Raji (cell line): ENCODE results near the gene CASP10.

Experiments used
- POLR2A ChIP-seq: IDR thresholded peaks from 2 replicates; pipeline ENCODE4 v1.6.1; 2011; ENCODE audit warnings: low read depth, low read length, control low read depth; ENCODE audit not compliant: insufficient read depth

Gene CASP10

DNA sequence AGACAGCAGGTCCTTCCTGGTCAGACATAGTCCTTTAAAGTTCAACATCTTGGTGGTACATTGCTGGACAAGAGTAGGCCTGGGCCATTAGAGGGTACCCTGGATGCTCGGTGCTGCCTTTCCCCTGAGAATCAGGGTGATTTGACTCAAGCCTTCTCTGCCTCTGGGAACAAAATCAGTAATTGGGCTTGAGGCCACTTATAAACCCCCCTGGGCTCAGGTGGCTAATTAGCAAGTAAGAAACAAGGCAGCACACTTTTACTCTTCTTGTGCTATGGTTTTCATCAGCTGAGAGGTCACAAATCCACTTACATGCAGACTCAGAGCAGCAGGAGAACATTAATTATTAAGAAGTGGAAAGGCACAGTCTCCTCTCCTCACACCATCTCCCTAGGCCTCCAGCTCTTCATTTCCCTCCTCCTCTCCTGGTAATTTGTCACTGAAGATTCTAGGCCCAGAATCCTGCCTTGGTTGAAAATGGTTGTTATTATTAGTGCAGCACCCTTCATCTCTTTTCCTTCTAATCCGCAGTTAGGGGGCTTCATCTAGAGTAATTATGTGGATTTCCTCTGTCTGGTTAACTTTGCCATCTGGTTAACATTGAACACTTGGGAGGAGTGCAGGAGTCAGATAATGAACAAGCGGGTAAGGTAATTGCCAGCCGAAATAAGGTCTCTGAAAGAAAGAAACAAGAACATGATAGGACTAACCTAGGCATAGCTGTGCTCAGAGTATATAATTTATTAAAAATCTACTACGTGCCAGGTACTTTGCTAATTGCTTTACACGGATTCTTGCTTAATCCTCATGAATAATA is 29.7 kb upstream of the CASP10 start:
- TF ChIP-seq POLR2A = no peak

DNA sequence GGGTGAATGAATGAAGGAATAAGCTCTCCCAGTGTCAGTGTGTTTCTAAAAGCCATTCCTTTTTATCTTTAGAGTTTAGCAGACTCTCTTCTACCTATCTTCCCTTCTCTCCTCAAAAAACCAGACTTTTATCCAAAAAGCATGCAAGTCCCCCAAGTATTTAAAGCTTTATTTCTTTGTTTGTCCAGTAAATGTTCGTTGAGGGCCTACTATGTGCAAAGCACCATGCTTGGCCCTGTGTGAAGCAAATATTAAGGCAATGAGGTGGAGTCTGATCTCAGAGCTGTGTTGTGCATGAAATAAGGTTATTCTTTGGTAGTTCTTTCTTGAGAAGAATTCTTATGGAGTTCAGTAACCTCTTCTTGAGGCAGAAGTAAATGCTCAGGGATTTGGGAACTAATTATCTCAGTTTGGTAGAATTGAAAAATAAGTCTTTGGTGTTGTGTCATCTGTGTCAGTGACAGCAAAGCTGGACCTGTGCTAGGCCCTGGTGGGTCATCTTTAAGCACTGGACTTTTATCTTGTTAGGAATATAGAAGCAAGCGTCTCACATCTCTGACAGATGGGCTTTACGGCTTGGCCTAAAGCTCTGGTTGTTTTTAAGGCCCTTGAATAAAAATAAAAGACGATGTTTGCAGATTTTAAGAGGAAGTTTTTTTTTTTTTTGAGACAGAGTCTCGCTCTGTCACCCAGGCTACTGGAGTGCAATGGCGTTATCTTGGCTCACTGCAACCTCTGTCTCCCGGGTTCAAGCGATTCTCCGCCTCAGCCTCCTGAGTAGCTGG is 28.1 kb upstream of the CASP10 start:
- TF ChIP-seq POLR2A = no peak

DNA sequence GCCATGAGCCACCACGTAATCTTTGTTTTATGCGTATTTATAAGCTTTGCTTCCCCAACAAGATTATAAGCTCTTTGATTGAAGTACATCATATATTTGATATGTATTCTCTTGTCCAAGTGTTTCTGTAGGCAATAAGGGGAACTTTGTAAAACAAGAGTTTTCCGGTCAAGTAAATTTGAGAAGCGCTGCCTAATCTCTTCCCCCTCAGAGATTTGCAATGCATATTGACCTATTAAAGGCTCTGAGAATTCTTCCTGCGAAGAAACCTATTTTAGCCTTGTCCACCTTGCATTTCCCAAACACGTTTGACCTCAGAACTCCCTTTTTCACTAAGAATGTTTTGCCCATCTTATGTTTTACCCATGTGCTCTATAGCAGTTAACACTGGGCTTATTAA is 26.9 kb upstream of the CASP10 start:
- no peak for TF ChIP-seq POLR2A

DNA sequence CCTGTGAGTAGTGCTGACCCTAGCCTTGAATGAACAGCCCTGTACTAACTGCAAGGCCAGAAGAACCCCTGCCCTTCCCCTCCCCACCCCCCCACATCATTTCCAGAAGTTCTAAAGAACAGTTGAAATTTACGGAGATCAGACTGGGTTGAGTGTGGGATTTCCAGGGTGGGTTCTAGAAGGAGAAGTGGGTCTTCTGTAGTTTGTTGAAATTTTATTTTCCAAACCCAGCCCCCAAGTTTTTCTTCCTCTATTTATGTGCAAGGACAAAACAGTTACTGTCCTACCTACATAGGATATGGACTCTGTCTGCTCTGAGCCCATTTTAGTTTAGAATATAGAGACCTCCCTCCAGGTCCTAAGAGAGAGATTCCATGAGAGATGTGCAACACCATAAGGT is 26.3 kb upstream of the CASP10 start:
- no peak for TF ChIP-seq POLR2A

DNA sequence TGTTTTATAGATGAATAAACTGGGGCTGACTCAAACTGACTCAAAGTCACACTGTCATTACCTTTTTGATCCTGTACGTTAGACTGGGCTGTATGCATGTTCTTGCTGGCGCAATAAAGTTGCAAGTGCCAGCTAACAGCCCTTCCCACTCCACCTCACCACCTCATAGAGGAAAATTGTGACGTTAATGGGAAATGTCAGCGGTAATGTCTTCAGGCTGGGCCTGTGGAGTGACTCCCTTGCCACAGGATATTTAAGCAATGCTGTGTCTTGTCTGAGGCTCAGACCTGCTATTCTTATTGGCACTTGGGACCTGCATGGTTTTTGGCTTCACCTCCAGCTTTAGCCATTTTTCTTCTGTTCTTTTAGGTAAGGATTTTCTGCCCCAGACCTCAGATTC is 25.2 kb upstream of the CASP10 start:
- no peak; the same call in 1 of the 2 replicates for TF ChIP-seq POLR2A

DNA sequence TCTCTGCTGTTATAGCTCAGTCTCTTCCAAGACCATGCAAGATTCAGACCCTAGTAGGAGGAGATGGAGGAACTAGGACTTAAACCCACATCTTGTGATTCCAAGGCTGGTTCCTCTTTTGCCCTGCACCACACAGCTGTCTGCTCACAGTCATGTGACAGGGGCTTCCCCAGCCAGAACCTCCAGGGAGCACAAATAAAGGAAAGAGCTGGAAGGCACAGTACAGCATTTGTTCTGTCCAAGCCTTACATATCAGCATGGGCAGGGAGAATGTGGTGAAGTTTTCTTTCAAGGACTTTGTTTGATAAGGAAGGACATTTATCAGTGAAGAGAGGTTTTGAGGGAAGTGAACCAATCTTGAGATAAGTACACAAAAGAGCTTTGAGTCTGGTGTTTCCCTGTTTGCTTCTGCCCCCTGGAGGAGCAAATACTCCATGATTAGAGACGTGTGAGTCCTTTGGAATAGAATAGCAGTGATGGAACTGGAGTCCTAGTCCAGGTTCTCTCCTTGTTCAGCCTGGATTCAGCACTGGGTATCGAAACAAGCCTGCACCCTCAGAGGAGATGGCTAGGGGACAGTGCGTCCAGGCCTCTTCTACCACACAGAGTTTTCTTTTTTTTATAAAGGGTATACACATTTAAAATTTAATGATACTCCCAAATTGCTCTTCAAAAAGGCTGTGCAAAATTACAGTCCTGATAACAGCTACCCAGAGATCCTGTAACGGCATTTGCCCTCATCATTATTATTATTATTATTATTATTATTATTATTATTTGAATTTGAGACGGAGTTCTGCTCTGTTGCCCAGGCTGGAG is 24.6 kb upstream of the CASP10 start:
- TF ChIP-seq POLR2A = no peak; the same call in 1 of the 2 replicates

DNA sequence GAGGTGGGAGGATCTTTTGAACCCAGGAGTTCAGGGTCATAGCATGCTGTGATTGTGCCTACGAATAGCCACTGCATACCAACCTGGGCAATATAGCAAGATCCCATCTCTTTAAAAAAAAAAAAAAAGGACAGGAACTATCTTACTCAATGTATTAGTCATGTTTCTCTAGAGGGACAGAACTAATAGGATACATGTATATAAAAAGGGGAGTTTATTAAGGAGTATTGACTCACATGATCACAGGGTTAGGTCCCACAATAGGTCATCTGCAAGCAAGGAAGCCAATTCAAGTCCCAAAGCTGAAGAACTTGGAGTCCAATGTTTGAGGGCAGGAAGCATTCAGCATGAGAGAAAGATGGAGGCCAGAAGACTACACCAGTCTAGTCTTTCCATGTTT is 18.8 kb upstream of the CASP10 start:
- no peak for TF ChIP-seq POLR2A

DNA sequence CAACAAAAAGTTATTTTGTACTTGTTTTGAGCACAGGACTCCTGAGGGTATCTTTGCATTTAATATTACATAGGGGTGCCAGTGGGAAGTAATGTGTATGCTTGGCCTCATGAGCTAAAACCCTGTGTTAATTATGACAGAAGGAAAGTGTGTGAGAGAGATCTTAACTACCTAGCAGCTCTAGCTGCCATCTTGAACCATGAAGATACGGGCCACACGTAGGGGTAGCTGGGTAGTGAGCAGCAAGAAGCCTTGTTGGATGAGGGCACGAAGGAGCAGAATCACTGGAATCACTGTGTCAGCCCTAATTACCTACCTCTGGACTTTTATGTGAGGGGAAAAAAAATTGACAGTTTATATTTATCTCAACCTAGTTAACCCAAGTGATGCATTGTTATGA is 15.4 kb upstream of the CASP10 start:
- no peak for TF ChIP-seq POLR2A

DNA sequence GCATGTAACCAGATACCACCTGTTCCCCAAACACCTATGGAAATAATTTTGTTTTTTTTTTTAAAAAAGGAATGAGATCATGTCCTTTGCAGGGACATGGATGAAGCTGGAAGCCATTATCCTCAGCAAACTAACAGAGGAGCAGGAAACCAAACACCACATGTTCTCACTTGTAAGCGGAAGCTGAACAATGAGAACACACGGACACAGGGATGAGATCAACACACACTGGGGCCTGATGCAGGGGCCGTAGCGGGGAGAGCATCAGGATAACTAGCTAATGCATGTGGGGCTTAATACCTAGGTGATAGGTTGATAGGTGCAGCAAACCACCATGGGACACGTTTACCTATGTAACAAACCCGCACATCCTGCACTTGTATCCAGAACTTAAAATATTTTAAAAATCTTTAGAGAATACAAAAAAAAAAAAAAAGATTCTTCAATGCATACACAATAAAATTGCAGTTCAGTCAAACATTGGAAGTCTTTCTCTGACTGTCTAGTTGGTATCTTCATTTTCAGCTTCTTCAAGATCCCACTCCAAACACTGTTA is 11.6 kb upstream of the CASP10 start:
- no peak for TF ChIP-seq POLR2A

DNA sequence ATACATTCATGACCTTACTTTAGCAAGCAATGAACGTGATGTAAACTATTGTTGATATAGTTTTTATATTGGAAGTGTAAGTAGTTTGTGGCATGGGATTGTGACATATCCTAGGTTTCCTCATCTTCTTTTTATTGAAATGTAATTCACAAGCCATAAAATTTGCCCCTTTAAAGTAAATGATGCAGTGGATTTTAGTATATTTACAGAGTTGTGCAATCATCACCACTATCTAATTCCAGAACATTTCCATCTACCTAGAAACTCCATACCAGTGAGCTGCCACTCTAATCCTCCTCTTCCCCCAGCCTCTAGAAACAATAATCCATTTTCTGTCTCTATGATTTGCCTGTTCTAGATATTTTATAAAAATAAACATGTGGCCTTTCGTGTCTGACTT is 10.7 kb upstream of the CASP10 start:
- TF ChIP-seq POLR2A = no peak

DNA sequence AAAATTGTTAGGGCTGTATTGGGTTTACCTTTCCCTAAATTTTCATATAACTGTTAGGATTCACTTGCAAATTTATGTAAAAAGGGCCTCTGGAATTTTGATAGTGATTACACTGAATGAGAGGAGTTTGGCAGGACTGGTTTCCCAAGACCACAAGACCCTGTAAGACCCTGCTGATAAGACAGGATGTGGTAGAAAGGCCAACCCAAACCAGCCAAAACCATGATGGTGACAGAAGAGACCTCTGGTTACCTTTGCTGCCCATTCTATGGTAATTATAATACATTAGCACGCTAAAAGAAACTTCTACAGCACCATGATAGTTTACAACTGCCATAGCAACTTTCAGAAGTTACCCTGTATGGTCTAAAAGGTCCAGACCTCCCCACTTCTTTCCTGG is 8.3 kb upstream of the CASP10 start:
- no peak for TF ChIP-seq POLR2A

DNA sequence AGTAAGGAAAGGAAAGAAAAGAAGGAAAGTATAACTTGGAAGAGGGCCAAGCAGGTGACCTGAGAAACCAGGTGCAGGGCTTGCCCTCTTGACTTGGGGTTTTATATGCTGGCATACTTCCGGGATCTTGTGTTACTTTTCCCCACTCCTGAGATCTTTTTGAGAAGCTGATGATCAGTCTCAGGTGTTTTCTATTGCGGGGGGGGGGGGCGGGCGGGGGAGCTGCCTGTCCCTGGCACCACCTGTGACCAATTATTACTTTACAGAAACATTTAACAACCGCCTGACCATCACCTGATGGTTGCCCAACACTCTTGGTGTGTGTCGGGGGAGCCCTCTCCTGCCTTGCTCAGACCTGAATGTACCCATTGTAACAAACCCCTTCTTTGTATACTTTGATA is 6.9 kb upstream of the CASP10 start:
- TF ChIP-seq POLR2A = no peak

DNA sequence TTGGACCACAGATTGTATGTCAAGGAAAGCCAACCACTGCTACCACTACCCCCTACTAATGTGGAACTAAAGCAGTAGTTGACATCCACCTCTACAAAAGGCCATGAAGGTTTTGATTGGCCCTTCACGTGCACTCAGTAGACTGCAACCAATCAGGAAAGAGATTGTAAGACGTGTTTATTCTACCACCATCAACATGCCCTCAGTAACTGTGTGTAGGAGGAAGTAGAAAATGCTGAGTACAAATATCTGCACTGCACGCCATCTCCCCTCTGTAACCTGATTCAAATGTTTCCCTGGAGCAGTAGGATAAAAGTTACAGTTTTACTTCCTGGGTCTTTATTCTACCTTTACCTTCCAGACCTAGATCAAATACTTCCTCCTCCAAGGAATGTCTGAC is 2.9 kb upstream of the CASP10 start:
- no peak for TF ChIP-seq POLR2A

DNA sequence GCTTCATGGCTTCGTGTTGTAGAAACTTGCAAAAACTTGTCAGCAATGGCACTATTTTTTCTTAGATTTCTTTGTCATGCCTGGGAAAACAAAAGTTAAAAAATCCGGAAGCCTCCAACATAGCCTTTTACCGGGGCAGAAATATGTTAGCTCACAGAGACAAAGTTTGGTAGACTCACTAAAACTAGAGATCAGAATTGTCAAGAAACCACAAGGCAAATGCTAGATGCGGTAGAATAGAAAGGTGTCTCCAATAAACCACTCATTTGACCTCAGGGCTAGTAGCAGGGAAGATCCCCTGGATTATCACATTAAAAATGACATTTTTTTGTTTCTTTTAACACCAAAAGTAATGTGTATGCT is 405 bp downstream of the CASP10 start:
- no peak for TF ChIP-seq POLR2A

DNA sequence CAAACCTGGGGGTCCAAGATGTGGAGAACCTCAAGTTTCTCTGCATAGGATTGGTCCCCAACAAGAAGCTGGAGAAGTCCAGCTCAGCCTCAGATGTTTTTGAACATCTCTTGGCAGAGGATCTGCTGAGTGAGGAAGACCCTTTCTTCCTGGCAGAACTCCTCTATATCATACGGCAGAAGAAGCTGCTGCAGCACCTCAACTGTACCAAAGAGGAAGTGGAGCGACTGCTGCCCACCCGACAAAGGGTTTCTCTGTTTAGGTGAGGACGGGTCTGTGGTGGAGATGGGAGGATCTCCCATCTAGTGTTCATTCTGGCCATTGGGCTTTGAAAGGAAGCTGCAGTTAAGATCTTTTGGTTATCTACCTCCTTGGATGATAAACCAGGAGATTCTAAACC is 2.9 kb downstream of the CASP10 start:
- no peak for TF ChIP-seq POLR2A

DNA sequence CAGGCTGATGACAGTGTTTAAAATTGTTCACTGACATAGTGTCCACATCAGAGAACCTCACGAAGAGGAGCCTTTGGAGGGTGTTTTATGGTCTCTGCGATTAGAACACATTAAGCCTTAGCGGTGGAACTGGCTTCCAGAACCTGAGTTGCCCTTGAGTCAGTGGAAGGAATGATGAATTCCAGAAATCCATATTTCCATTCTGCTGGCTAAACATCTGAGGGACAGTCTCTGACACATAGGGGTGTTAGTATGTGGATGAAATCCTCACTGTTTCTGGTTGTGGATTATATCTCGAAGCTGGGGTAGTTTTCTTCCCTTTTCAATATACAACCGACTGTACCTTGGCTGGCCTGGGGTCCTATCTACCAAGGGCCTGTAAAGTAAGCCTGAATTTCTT is 4.0 kb downstream of the CASP10 start:
- TF ChIP-seq POLR2A = no peak

DNA sequence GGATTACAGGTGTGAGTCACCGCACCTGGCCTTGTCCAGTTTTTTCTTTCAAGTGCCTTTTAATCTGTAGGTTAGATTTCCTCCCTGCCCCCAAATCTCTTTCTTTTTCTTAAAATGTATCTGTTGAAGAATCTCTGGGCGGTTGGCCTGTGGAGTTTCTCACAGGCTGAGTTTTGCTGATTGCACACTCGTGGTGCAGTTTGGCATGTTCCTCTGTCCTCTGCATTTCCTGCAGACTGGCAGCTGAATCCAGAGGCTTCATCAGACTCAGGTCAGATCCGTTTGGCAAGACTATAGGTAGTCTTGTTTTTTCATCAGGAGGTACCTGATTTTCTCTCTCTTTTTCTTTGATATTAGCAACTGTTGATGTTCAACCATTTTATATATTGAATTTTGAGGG is 5.5 kb downstream of the CASP10 start:
- TF ChIP-seq POLR2A = no peak
